Subcutaneous adipose tissue (tissue), 4 donors: ENCODE data around the gene POP7. TPM values are rescaled to one million over a fixed set of nuclear protein-coding genes. Genes with fewer than 3 reads are reported as not detected.

Experiments
- total RNA-seq, 4 donors: library from RNA; depleted of rRNA; stranded (reverse); fragments of >200 nt; gene quantifications; one replicate each; pipeline ENCODE4 v1.1.0, GENCODE V29; 2016
- TF ChIP-seq, protein P1 (sequence below): fragments of 450-650 bp; IDR thresholded peaks from one replicate; pipeline ENCODE4 v1.5.1; 2016; ENCODE audit warnings: low read depth, mild to moderate bottlenecking, control low read depth, antibody characterized with exemption, moderate library complexity

POP7 gene
- total RNA-seq, 4 donors from 2014 or later: 14.1 to 32.8 (median 19.4) TPM

DNA sequence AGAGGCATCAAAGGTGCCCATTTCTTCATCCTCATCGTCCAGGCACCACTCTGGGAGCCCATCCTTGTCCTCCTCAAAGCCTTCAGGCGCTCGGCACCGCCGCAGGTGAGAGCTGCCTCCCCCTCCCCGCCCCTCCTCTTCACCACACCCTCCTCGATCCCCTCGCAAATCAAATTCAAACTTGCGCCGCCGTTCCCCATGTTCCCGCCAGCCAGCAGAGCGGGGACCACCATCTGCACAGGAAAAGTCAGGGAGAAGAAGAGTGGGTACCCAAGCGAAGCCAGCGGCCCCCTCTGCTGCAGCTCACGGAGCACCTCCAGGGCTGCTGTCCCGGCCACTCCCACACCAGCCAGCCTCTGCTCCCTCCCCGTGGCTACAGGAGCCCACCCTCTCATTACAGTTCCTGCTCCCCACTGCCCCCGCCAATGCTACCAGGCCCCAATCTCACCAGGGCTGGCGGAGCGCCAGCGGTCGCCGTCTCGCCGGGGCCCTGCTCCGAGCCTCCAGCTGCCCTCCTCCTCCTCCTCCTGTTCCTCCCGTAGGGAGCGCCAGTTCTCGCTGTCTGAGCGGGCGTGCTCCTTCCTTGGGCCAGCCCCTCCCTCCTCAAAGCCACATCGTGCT, 19.6 kb upstream of the POP7 start:
- TF ChIP-seq, protein P1, sequence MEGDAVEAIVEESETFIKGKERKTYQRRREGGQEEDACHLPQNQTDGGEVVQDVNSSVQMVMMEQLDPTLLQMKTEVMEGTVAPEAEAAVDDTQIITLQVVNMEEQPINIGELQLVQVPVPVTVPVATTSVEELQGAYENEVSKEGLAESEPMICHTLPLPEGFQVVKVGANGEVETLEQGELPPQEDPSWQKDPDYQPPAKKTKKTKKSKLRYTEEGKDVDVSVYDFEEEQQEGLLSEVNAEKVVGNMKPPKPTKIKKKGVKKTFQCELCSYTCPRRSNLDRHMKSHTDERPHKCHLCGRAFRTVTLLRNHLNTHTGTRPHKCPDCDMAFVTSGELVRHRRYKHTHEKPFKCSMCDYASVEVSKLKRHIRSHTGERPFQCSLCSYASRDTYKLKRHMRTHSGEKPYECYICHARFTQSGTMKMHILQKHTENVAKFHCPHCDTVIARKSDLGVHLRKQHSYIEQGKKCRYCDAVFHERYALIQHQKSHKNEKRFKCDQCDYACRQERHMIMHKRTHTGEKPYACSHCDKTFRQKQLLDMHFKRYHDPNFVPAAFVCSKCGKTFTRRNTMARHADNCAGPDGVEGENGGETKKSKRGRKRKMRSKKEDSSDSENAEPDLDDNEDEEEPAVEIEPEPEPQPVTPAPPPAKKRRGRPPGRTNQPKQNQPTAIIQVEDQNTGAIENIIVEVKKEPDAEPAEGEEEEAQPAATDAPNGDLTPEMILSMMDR: no peak

DNA sequence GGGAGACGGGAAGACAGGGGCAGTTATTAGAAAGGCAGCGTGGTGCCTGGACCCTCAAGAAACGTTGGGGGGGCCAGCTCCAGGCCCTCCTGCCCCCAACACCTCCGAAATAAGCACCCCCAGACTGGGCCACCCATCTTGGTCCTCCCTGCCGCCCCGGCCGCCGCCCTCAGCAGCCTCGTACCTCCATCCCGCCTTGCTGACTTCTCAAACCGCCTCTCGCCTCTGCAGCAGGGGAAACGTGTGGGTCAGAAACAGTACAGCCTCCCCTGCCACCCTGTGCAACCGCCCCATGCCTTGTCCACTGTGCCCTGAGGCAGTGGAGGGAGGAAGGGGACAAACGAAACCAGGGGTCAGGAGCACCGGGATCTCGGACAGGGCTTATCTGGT, 19.1 kb upstream of the POP7 start:
- TF ChIP-seq, protein P1: no peak

DNA sequence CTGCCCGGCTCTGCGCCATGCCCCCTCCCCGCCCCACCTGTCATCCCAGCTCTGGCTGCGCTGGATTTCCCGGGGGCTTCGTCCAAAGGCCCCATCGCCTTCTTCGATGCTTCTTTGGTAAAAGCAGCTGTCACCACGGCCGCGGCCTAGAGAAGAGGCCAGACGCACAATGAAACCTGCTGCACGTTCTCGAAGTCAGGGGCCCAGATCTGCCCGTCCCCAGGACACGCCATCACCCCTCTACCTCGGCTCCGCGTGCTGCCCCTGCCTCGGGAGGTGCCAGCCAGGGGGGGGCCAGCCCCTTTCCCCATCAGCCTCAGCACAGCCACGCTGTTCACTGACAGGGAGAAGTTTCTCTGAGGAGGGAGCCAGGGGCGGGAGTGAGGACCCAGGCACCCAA, 18.7 kb upstream of the POP7 start:
- TF ChIP-seq, protein P1: no peak

DNA sequence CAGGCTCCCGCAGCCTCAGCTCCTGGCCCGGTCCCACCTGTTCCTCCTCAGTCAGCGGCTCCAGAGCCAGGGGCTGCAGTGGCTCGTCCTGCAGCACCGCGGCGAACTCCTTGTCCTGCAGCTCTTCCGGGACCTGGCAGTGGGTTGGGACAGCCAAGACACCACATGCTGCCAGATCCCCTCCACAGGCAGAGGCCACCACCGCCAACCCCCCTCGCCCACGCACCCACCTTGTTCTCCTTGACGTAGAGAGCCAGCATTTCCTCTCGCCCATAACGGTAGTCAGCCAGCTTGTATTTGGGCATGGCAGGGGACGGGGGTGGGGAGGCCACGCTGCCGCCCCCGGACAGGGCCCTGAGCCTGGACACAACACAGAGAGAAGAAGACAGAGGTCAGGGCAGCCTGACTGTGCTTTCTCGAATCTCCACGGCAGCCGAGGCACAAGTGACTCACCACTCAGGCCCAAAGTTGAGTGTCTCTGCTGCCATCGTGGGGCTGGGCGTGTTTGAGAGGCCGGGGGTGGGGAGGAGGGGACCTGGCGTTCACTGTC, 18.1 kb upstream of the POP7 start:
- TF ChIP-seq, protein P1: no peak

DNA sequence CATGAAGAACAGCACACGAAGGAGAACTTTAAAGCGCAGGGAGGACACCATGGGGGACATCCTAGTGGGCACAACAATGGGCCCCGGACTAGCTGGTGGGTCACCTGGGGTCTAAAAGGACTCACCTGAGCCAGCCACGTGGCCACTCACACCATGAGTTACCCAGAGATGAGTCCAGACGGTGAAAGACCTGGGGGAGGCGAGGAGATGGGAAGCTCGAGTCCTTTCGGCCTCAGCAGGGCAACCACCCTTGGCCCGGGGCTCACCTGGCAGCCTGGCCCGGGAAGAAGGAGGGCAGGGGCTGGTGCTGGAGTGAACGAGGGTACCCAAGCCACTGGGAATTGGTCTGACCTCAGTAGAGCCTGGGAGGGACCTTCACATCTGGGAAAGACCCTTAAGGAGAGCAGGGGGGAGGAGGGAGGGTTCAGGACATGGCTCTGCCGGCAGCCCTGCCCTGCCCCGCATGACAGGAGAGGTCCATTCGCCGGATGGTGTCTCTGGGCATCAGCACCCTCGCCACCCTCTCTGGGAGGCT, 17.5 kb upstream of the POP7 start:
- TF ChIP-seq, protein P1: no peak

DNA sequence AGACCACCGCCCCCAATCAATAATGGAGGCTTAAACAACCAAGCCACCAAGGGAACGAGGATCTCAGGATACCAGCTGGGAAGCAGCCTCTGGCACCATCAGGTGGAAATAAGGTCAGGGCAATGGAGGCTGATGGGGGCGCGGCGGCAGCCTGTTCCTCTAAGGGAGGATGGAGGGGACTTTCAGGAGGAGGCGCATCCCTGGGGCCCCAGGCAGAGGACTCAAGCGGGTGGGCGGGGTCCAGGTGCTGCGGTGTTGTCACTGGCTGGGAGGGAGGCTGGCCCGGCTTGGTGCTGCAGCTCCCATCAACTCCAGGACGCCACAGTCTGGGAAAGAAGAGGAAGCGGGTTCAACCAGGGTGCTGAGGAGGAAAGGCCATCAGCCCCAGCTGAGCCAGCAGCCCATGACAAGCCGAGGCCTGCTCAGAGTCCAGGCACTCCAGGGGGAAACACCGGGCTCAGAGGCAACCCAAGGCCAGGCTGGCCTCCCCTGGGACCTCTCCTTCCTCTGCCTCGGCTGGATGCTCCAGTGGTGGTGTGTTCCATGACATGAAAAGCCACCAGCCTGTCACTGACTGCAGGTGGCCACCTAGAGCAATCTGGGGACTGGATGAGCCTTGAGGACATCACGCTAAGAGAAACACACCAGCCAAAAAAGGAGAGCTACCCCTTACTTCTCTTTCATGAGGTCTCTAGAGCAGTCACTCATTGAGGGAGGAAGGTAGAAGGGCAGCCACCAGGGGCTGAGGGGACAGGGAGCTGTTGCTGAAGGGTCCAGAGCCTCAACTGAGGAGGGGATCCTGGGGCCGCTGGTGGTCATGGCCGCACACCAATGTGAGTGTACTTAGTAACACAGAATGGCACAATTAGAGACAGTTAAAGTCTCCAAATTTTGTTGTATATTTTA, 16.4 kb upstream of the POP7 start:
- TF ChIP-seq, protein P1: no peak
